Stimulated activated CD8-positive, alpha-beta memory T cell treated with anti-CD3 and anti-CD28 coated beads, Interleukin-15, amount 100 ng/mL, for 48 hours (primary cell): ENCODE data around the gene MAB21L4.

Experiments
- DNase-seq, 2 donors: peaks; one replicate each; pipeline ENCODE4 v3.0.0-alpha.2; 2020; ENCODE audit warnings: low read depth in 2 of 2

Gene MAB21L4

GRCh38 chr2:240895656-240896388 is at the start of gene MAB21L4:
MAB21L4 (minus strand) TSS chr2:240896156; CDS start chr2:240895997, 159 bp downstream.
- no peak for DNase-seq

GRCh38 chr2:240936106-240936505 is 40.1 kb upstream of the MAB21L4 start:
- no peak for DNase-seq

- DNase-seq: no peak
Measured at GRCh38 chr2:240935103-240935876, 39.3 kb upstream of the MAB21L4 start.

- DNase-seq: no peak
Measured at GRCh38 chr2:240934701-240935102, 38.7 kb upstream of the MAB21L4 start.

GRCh38 chr2:240933966-240934700 is 38.2 kb upstream of the MAB21L4 start:
- no peak for DNase-seq

- no peak for DNase-seq
Measured at GRCh38 chr2:240933048-240933965, 37.4 kb upstream of the MAB21L4 start.

GRCh38 chr2:240932724-240933047 is 36.7 kb upstream of the MAB21L4 start:
- DNase-seq: no peak

- DNase-seq: no peak
Measured at GRCh38 chr2:240932001-240932723, 36.2 kb upstream of the MAB21L4 start.

GRCh38 chr2:240931319-240931949 is 35.5 kb upstream of the MAB21L4 start:
- DNase-seq: no peak

- DNase-seq: no peak
Measured at GRCh38 chr2:240930631-240931318, 34.8 kb upstream of the MAB21L4 start.

- no peak for DNase-seq
Measured at GRCh38 chr2:240930096-240930630, 34.2 kb upstream of the MAB21L4 start.

GRCh38 chr2:240929364-240930095 is 33.6 kb upstream of the MAB21L4 start:
- no peak for DNase-seq

- DNase-seq: no peak
Measured at GRCh38 chr2:240928476-240929363, 32.8 kb upstream of the MAB21L4 start.

- DNase-seq: no peak
Measured at GRCh38 chr2:240927390-240927781, 31.4 kb upstream of the MAB21L4 start.

- DNase-seq: no peak
Measured at GRCh38 chr2:240926516-240927389, 30.8 kb upstream of the MAB21L4 start.

GRCh38 chr2:240925568-240926515 is 29.9 kb upstream of the MAB21L4 start:
- no peak for DNase-seq
